Measurements from ENCODE around the gene STK32C. TPM values are rescaled to one million over a fixed set of nuclear protein-coding genes. Genes with fewer than 3 reads are reported as not detected.

Gene STK32C
- total and polyA plus RNA-seq, 2 of the 4 experiments (the other 2 are of a cell fraction), result 5.0 to 8.3 TPM

DNA sequence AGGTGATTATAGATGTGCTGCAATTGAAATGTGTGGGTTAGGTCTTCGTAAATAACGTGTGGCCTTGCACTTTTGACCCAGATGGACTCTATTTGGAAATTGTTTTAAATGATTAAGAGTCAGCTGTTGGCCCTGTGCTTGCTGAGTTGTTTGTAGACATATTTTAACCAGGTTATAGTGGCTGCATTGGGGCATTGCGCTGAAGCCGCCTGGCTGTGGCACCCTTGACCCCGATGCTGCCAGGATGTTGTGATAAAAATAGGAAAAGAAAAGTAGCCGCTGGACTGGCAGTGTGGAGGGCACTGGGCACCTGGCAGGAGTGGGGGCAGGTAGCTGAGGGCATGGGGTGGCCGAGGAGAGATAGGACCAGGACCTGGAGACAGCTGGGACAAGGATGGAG, 37.6 kb upstream of the STK32C start:
- no peak overlapping the region for H3K4ac ChIP-seq (ENCODE audit: low read depth, low read length)
- DNase-seq (no peak), ATAC-seq (ENCODE audit: low read depth) (no peak)
- no peaks in the 10 kb centered on the region for H3K4me1 ChIP-seq (ENCODE audit: control insufficient read depth, insufficient read depth, low read length)
- H4K91ac ChIP-seq (ENCODE audit: insufficient read depth, low read depth, low read length), result no peak overlapping the region
- no TSS peak for BruUV-seq (replicated peaks)
- no peak overlapping the region for H3K18ac ChIP-seq (ENCODE audit: low read depth, low read length)
- no peak overlapping the region for H2AK5ac ChIP-seq (ENCODE audit: low read depth, low read length)
- ChIA-PET CTCF (interaction anchor here (0.7 kb wide), 1 partner anchor 1028 kb away, joined by 3 read pairs; the partner anchor contains the start of gene ECHS1), POLR2A (ENCODE audit: unreplicated experiment) (no interaction called here)
- dilution Hi-C loops (cut with HindIII; ENCODE audit: low sequenced_read_pairs, unreplicated experiment) (loop anchor here (25.0 kb wide), 1 partner anchor 108 kb away; no protein-coding TSS in a partner anchor), intact Hi-C loops (cut with micrococcal nuclease) (no loop called here), in situ Hi-C loops (cut with MboI; ENCODE audit: low sequenced_read_pairs) (loop anchor here (5.0 kb wide), 1 partner anchor 123 kb away; no protein-coding TSS in a partner anchor)
- no peak overlapping the region for H4K8ac ChIP-seq (ENCODE audit: low read depth in 2 of 2, low read length in 2 of 2)
- WGBS, 2 experiments (ENCODE audit: extremely low coverage in 2 of 2, insufficient read length in 1 of 2), result 69% methylated on average over 3 of the region's 7 CpGs; no CpG with 5 or more reads in 1 of the 2 experiments
- H2BK5ac ChIP-seq (ENCODE audit: low read depth, low read length, poor library complexity, severe bottlenecking), result no peak overlapping the region
- H2AK9ac ChIP-seq (replicated peaks; ENCODE audit: low read depth, low read length, poor library complexity), result no peak overlapping the region
- no peaks in the 10 kb centered on the region for H3K27me3 ChIP-seq (ENCODE audit: control insufficient read depth, insufficient read depth, low read length)
- peaks cover 18% of the 10 kb centered on the region for H3K36me3 ChIP-seq (ENCODE audit: control insufficient read depth, insufficient read depth, low read length)
- no peak overlapping the region for H2BK15ac ChIP-seq (ENCODE audit: low read depth, low read length)
- no peak overlapping the region for H3K23ac ChIP-seq (ENCODE audit: low read depth, low read length)
- H2BK20ac ChIP-seq (ENCODE audit: low read depth, low read length), result no peak overlapping the region
- no peak overlapping the region for H3K27ac ChIP-seq (ENCODE audit: insufficient read depth, low read length)
- H3K56ac ChIP-seq (ENCODE audit: extremely low read depth, insufficient read depth, low read length), result no peak overlapping the region
- H3K9me1 ChIP-seq (ENCODE audit: insufficient read depth, low read length), result no peaks in the 10 kb centered on the region
- no peak overlapping the region for H3K9ac ChIP-seq (ENCODE audit: low read depth, low read length)
- H4K20me1 ChIP-seq (ENCODE audit: insufficient read depth, low read length), result no peaks in the 10 kb centered on the region
- H3K9me3 ChIP-seq (ENCODE audit: control insufficient read depth, insufficient read depth, low read length), result no peaks in the 10 kb centered on the region
- no peak for TF ChIP-seq RAD21 (IDR thresholded peaks at IDR 0.05; ENCODE audit: low read length)
- no peak for TF ChIP-seq CEBPB (IDR thresholded peaks at IDR 0.05; ENCODE audit: low read depth, low read length)
- no peak for TF ChIP-seq MXI1 (IDR thresholded peaks at IDR 0.05; ENCODE audit: borderline replicate concordance, low read depth, low read length)
- no peak for TF ChIP-seq MAFK (IDR thresholded peaks at IDR 0.05; ENCODE audit: low read depth, low read length)
- TF ChIP-seq NFE2L2 (IDR thresholded peaks at IDR 0.05; ENCODE audit: low read depth, low read length), result no peak
- TF ChIP-seq, protein P1, sequence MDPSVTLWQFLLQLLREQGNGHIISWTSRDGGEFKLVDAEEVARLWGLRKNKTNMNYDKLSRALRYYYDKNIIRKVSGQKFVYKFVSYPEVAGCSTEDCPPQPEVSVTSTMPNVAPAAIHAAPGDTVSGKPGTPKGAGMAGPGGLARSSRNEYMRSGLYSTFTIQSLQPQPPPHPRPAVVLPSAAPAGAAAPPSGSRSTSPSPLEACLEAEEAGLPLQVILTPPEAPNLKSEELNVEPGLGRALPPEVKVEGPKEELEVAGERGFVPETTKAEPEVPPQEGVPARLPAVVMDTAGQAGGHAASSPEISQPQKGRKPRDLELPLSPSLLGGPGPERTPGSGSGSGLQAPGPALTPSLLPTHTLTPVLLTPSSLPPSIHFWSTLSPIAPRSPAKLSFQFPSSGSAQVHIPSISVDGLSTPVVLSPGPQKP (IDR thresholded peaks at IDR 0.05; ENCODE audit: borderline replicate concordance, low read depth, low read length), result no peak
- no peak for TF ChIP-seq SMC3 (IDR thresholded peaks at IDR 0.05; ENCODE audit: low read depth, low read length)
- no peak for TF ChIP-seq FOS (IDR thresholded peaks at IDR 0.05; ENCODE audit: low read depth, low read length)
- no peak for TF ChIP-seq RFX5 (IDR thresholded peaks at IDR 0.05; ENCODE audit: low read depth, low read length)
- no peak for TF ChIP-seq CHD1 (IDR thresholded peaks at IDR 0.05; ENCODE audit: low read depth, low read length)
- no peak for TF ChIP-seq RCOR1 (IDR thresholded peaks at IDR 0.05; ENCODE audit: insufficient replicate concordance, low read length)
- no peak overlapping the region for H3K4me2 ChIP-seq (ENCODE audit: low read depth, low read length)
- no peak overlapping the region for H2AFZ ChIP-seq (replicated peaks; ENCODE audit: low read length, poor library complexity)
- no peak overlapping the region for H2BK120ac ChIP-seq (ENCODE audit: low read depth, low read length)
- no peak overlapping the region for H3K4me3 ChIP-seq (ENCODE audit: insufficient read depth, low read depth, low read length)
- H3K14ac ChIP-seq (replicated peaks; ENCODE audit: low read depth, low read length), result no peak overlapping the region
- H4K5ac ChIP-seq (ENCODE audit: low read depth, low read length), result no peak overlapping the region
- H3K79me1 ChIP-seq (ENCODE audit: low read depth in 1 of 2, low read length in 2 of 2), result no peaks in the 10 kb centered on the region
